GM19035 (cell line): ENCODE data around the gene ARL15.

Experiments
- ATAC-seq: cut with Tn5 transposase; IDR thresholded peaks from one replicate; pipeline ENCODE4 v1.9.1; 2021; ENCODE audit not compliant: unreplicated experiment

The ARL15 gene

DNA sequence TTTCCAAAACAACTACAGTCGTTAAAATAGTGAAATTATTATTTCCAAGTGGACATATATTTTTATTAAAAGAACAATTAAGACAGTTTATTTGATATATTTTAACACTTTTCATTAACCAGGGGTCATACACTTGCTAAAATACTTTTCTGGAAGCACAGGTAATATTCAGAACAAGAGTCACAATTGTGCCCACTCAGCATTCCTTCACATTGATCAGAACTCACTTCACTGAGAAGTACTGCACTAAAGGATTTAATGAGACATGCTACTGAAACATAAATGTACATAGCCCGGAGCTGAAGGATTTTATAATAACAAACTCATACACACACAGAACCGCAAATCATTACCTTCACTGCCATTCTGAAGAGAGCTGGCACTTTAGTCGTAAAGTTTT lies 361.8 kb downstream of the ARL15 start:
- no peak for ATAC-seq

DNA sequence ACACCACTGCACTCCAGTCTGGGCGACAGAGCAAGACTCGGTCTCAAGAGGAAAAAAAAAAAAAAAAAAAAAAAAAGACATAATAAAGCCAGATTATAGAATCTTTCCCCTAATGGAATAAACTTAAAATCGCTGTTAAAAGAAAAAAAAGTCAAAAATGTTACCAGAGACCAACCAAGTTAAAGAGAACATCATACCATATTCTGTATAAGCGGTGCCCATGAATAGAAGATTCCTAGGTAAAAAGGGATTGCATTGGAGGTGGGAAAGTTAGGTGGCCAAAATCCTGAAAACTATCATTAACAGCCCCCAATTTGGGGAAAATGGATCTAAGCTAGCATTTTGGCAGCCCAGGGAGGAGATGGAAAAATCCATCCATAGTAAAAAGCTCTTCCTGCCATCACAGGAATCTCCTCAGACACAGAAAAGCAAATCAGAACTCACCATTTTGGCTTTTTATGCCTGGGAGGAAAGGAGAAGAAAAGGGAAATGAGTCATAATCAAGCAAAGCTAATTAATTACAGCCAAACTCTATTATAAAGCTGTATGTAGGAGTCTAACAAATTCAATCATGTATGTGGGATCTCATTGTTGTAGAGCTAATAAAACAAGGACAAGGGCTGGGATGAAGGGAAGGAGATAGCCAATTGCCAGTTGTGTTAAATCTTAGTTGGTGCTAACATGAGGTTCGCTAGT lies 363.8 kb downstream of the ARL15 start:
- no peak for ATAC-seq

DNA sequence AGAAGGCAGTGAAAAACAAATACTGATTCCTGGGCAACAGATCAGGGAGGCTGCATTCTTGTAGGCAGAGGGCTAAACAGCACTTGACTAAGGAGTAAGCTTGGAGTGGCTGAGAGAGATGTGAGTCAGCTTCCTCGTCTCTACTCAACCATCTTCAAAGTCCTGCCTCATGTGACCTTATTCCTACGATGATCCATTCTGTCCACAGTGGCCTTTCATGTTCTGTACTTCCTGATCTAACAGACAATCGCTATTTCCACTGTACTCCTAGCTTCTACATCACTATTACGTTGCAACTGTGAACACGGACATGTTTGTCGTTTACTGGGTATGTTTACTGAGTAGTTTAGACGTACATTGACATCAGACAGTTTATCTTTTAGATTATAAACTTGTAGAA lies 365.4 kb downstream of the ARL15 start:
- no peak for ATAC-seq

DNA sequence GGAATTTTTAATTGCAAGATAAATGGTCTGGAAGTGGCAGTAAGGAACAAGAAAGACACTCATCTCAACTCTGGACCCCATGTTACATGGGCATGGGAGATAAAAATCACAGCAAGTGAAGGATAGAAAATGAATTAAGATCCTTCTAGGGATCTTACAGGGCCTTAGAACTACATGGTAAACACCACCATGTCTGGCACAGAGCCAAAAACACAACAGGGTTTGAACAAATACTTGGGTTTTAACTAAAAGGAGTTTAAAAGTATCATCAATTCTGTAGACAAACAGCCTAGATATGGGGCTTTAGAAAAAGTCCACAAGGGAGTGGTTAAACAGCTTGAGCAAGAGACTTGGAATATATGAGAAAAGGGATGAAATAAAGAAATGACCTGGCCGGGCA lies 366.4 kb downstream of the ARL15 start:
- no peak for ATAC-seq

DNA sequence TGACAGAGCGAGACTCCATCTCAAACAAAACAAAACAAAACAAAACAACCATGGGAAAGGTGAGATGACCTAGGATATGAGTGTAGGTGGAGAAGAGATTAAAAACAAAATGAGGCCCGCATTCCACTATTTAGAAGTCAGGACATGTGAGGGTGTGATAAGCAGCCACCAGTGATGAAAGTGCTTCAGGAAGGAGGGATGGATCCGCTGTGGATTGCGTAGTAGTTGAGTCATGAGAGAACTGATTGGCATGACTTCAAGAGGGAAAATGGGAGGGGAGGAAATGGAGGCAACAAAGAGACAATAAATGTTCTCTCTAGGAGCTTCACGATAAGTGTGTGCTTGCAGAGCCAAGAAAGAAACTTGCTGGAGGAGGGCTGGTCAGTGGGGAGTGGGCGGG lies 367.6 kb downstream of the ARL15 start:
- no peak for ATAC-seq

DNA sequence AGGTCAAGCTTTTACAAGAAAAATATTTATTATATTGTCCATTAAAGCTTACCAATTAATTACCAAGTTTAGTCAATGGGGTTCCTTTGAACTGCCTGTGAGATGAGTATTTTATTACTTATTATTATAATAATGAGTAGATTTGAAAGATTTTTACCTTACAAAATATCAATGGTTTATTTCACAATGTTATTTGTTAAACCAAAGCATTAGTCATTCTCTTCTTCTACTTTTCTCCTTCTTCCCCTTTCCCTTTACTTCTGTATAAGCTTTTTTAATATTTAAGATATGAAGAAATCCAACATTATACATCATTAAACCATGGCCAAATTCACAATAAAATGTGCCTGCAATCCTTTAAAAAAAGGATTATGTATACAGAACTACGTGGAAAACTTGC lies 369.5 kb downstream of the ARL15 start:
- ATAC-seq = no peak

DNA sequence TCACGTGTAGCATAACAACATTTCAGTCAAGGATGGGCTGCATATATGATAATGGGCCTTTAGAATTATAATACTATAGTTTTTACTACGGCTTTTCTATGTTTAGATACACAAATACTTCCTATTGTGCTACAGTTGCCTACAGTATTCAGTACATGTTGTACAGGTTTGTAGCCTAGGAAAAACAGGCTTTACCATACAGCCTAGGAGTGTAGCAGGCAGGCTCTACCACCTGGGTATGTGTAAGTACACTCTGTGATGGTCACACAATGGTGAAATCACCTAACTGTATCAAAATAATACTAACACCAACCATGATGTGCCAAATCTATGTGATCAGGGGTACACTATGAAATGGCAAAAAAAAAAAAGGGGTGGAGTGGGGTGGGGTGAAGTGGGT lies 372.9 kb downstream of the ARL15 start:
- no peak for ATAC-seq

DNA sequence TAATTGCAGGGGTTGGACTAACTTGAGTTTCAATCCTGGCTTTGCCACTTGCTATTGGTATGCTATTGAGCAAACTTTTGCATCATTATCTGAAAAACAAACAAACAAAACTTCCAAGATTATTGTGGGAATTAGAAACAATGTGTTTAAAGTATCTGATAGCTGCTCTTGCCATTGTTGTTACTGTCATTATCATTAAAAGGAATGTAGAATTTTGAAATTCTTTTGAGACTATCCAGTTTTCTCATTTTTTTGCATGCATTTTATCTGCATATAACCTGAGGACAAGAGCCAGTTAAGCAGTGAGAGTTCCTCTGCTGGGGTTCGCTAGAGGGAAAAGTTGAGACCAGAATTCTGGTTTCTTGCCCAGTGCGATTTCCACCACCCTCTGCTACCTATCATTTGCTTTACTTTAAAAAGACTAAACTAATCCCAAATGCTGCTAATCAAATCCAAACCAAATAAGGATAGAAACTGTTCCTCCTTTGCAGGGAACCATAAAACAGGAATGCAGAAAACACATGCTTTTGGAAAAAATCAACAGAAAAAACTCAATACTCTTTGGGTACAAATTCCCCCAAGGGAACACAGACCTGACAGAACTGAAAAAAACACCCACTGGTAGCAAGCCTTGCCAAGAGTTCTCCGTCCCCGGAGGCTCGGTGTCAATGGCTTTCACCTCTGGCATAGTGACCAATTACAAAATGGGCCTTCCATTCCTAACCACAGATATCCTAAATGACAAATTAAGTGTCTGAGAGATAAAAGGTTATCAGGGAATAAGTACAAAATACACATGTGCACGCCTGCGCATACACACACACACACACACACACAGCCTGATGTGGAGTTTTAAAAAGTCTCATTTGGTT lies 373.7 kb downstream of the ARL15 start:
- ATAC-seq = no peak

DNA sequence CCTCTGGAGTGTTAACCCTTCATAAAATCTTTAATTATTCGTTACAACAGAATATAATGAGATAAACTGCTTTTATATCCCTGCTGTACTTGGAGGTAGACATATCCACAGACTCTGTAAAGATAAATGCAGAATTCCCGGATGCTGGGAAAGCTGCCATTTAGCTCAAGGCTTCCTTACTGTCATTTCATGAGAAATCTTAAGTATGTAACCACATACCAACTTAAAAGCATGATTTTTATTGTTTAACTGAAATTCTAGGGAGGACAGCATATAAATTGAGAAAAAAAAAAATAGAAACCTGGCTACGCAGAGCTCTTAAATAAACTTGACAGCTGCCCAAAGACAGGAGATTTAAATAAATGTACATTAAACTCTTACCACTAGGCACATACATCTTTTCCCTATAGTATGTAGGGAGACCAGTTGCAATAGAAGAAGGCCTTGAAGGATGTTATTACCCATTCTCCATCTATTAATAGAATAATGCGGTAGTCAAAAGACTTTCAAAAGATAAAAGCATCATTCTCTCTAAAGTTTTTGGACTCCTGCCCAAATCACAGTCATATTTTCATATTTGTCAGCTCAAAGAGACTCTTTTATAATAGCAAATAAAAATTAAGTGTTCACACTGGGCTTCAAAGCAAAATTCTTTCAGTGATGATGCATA lies 376.1 kb downstream of the ARL15 start:
- no peak for ATAC-seq

DNA sequence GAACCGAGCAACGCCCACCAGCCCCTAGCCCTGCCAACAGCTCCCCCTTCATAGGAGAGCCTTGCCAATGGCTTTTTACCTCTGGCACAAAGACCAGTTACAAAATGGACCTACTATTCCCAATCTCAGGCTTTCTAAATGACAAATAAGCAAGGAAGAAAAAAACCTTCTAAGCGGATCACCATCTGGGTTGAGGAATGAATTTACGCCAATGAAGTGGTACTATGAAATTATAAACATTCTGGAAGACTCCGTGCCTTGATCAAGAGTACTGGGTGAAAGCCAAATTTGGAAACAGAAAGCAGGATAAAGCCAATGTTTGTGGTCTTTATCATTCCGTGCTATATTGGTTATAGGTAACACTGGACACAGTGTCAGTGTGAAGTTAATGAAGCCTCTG lies 378.0 kb downstream of the ARL15 start:
- no peak for ATAC-seq

DNA sequence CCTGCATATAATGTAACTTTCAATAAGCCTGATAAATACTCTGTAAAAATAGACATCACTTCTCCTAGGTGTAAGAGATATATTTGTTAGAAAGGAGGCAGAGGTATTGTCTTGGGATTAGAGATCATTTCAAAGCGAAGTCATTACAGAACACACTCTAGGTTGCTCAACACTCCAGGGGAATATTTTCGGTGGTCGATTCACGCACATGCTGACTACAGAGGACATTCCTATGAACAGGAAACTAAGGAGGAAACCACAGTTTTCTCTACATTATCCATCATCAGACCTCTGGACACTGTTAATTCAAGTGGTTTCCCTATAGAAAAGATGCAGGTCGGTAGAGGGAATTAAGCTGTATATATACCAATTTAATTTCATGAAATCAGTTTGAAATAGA lies 379.9 kb downstream of the ARL15 start:
- no peak for ATAC-seq

DNA sequence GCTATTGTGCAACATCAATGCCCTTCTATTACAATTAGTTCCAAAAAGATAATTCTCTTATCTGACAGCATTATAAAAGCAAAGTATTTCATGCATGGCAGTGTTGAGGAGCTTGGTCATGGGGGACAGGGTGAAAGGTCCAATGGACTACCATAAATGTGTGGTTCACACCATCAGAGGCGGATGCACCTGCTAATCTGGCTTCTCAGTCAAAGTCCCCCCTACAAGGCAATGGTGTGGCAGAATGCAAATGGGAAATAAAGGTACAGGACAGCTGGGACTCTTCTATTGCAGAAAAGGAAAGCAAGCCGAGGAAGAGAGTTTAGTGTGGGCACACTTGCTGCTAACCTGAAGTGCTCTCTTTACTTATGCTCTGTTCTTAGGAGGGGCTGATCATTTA lies 380.8 kb downstream of the ARL15 start:
- no peak for ATAC-seq

DNA sequence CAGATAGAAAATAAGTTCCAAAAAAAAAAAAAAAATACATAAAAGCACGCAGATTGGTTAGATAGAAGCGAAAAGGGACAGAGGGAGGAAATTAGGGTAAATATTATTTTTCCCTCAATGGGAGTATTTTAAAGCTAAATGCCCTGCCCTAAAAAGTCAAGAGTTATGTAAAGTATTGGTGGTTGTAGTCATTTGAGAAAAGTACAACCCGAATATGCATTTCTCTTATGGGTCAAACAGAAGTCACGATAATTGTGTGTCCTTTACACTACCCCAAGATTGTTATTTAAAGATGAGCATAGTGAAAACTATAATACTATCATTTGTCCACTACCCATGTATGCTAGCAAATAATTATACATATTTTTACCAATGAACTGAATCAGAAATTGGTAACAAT lies 381.2 kb downstream of the ARL15 start:
- ATAC-seq = no peak

DNA sequence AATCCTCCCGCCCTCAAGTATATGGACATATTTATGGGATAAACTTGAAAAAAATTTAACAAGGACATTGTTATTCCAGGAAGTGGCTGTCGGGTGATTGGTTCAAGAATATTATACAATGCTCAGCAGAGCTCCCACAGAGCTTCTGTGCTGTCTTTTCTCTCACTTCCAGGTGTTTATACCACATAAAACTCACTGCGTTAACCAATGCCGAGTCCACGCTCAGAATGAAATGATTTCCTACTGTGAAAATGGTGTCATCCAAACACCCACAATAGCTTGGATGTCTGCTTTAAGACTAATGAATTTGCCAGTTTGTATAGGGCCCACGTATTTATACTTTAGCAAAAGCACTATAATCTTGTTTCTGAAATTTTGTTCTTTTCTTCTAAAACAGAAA lies 381.7 kb downstream of the ARL15 start:
- ATAC-seq = no peak

DNA sequence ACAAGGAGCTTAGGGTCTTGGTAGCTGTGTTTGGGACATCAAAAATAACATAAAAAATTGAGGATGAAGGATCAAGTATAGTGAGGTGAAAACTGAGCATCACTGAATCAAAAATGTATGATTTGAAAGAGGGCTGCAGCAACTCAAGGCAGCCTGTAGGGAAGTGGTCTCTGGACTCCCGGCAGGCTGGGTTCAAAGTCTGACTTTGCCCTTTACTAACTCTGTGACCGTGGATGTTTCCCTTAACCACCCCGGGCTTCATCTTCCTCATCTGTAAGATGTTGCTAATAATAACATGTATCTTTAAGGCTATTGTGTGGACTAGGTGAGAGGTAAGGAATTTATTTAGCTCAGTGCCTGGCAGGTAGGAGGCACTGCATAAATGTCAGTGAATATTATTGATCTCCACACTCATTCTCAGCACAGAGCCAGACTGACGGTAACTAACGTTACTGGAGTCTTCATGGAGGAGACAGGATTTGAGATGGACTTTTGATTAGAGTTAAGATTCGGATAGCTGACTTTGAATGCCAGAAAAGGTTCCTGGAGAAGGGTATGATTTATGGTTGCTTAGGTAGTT lies 382.6 kb downstream of the ARL15 start:
- ATAC-seq = no peak

DNA sequence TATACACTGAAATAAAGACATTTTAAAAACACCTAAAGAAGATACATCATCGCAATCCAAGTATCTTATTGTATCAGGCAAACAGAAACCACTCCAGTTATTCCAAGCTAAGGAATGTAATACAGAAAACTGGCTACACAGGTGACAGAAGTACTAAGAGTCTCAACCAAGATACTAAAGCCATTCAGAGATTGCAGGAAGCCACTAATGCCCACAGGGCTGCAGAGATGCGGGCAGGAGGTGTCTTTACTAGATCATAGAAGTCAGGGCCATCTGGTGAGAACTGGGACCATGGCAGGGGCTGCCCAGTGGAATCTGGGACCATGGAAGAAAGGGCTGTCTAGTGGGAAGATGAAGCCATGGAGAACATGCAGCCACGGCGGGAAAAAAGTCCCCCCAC lies 384.3 kb downstream of the ARL15 start:
- ATAC-seq = no peak

DNA sequence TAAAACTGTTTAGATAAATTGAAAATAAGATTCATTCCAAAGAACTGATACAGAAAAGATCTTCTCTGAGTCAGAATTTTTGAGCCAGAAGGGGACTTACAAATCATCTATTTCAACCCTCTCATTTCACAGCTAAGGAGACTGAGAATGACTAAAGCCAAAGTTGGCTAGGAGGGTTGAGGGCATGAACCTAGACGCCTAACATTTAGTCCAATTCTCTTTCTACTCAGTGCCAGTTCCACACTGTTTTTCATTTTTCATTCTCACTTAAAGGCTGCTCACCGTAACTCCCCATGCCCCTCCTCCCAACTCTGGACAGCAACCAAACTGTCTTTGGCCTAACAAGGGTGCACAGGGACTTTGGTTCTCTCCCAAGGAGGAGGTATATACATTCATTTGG lies 386.0 kb downstream of the ARL15 start:
- no peak for ATAC-seq

DNA sequence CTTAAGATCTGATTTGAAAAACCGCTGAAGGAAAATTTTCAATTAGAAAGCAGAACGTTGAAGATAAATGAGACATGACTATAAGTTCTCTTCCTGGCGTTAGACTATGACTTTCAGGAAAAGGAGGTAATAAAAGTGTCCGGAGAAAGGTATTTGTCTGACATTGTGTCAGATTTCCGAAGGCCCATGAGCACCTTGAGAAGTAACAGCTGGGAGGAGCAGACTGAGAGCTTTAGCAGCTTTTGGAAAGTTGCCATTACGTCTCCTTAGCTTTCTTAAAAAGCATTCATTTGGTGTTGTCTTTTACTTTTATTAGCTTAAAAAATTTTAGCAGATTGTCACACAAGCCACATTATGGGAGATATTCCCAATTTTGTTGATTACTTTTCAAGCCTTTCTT lies 386.4 kb downstream of the ARL15 start:
- no peak for ATAC-seq

DNA sequence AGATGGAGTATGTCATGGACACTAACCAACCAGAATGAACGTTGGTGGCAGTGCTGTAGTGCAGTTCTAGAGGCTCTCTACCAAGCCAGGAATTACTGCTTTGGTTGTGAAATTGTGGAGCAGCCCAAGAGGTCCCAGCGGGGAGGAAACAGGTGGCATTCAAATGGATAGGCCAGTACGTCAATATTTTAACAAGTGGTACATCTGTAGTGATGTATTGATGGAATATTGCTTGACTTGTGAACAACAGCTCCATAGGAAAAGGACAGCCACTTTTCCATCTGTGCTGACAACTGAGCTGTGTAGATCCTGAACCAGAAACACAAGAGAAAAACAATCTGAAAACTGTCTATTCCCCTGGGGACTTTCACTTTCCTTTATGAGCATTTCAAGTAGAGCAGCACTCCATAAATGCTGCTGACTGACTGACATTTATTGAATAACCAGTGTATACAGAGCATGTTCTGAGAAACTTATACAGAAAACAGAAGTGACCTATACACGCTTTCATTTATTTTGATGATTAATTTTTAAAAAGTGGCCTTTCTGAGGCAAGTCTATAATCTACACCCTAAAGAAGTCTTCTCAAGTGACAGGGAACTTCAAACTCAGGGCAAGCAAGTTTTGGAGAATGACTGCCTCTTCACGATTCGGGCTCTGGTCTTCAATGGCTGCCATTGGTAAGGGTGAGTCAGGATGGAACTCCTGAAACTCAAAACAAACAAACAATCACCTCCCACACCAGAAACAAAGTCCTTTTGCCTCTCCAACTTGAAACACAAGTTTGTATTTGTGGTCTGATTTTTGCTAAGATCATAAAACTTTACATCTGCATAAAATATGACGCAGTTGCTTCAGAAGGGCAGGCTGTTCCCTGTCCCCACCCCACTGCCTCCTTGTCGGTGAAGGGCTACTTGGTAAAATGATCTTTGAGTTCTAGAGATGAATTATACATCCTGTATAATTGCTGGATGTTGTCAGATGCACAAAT lies 387.6 kb downstream of the ARL15 start:
- ATAC-seq = no peak

DNA sequence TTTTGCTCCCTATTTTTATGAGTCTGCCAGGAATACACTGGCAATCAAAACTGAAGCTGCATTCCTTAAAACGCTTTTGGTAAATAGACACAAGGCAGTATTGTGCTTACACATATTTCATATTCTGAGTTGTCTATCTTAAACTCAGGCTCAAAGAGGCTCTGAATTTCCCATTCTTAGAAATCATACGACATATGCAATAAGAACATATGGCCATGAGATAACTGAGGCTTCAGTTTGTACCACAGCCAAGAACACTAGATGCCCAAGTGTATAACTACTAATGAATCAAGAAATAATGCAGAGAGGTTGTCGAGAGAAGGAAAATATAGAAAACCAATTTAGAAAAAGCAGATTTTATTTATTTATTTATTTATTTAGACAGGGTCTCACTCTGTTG lies 392.5 kb downstream of the ARL15 start:
- ATAC-seq = no peak

DNA sequence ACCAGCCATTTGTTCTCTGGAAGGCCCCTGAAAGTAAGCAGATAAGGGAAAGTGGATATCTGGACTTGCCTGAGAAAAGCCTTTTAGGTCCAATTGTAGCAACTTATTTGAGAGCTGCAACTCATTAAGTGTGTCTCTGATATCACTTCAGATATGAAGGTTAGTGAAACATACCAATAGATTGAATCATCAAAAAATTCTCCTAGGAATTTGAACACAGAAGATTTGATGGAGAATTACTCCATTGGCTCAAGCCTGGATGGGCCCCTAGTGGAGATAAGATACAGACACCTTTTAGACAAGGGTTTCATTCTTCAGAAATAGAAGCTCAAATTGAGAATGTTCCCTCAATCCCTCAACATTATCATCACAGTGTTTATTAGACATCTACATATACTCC lies 393.3 kb downstream of the ARL15 start:
- ATAC-seq = no peak
